RCC 7860 (cell line): ENCODE measurements around the gene RAPGEF6.
"Not testable (repeated sequence)": the region's sequence is repeated elsewhere in the genome, so short reads cannot be mapped to it uniquely, and the experiment has no call there.

Experiments
- DNase-seq: peaks from one replicate; pipeline ENCODE4 v3.0.0-alpha.2; 2015; ENCODE audit warnings: low spot score
- FAIRE-seq: peaks from 2 replicates; lab custom pipeline; 2012; peaks lifted over from hg19 to GRCh38; lab: Jason Lieb, UNC

Gene RAPGEF6

DNA sequence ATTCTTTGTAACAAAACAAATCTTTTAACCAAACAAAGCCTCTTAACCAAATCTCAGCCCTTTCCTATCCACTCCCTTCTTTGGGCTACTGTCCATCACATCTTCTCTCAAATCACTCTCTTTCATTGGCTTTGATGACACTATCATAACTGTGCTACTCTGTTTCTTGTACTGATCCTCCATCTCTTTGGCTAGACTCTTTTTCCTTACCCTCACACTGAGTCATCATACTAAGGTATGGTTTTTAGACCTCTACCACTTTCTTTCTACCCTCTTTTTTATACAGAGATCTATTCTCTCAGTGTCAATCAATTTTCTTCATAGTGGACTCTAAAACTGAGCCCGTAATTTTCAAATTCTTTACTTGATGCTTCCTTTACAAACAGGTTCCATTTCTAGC is 174.9 kb downstream of the RAPGEF6 start:
- FAIRE-seq (no peak), DNase-seq (no peak)

GRCh38 chr5:131459216-131459615 is 175.8 kb downstream of the RAPGEF6 start:
- DNase-seq (no peak), FAIRE-seq (no peak)

GRCh38 chr5:131457193-131457592 is 177.8 kb downstream of the RAPGEF6 start:
- no peak for FAIRE-seq
- DNase-seq = no peak

DNA sequence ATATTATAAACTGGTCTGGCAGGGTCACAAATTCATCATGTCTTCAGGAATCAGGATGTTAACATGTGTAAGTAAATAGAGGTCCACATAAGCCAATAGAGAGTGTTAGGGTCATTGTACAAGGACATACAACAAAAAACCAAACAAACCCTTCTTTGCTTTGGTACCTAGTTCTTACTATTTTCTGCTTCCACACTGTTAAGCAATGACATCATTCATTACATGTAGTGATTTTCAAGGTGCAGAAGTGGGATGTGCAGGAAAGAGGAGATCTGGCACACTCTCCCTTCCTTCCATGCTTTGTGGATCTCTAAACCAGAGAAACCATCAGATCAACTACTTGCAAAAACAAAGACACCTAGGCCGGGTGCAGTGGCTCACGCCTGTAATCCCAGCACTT is 184.1 kb downstream of the RAPGEF6 start:
- no peak for FAIRE-seq
- DNase-seq = no peak

GRCh38 chr5:131441184-131441583 is 193.8 kb downstream of the RAPGEF6 start:
- no peak for FAIRE-seq
- DNase-seq = no peak

DNA sequence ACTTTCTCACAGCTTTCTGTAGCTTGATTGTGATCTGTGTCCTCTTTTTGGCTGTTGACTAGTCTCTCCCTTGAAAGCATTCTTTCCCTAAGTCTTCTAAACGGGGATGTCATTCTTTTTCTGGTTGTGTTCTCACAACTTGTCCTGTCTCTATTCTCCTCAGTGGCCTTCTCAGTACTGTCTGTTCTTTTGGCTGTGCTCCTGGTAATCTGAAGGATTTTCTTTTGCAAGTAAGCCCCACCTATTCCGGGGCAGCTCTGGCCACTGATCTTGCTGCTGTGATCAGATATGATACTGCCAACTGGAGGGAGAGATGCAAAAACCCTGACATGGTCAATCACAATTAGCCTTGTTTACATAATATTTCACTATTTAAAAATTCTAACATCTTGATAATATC is 198.9 kb downstream of the RAPGEF6 start:
- FAIRE-seq (no peak), DNase-seq (no peak)

- FAIRE-seq (no peak), DNase-seq (no peak)
Measured at GRCh38 chr5:131433109-131433508, 201.9 kb downstream of the RAPGEF6 start.

GRCh38 chr5:131431794-131432193 is 203.2 kb downstream of the RAPGEF6 start:
- no peak for DNase-seq
- FAIRE-seq = no peak

- DNase-seq = no peak
- no peak for FAIRE-seq
Measured at GRCh38 chr5:131430794-131431193, 204.2 kb downstream of the RAPGEF6 start.

DNA sequence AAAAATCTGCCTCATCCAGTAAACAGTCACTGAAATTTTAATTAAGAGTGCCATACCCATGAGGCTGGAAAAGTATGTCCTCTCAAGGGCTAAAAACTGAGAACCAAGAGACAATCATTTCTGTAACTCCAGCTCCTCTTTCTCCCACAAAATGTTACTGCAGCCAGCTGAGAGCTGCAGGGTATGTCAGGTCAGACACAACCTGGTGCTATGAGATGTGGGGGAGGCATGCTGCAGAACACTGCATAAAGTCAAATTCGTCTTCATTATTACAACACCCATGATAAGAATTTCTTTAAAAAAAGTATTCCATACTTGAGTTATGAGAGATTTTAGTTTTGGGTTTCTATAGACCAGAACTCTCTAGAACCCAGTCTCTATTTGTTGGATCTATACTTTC is 209.0 kb downstream of the RAPGEF6 start:
- DNase-seq = no peak
- FAIRE-seq = no peak

DNA sequence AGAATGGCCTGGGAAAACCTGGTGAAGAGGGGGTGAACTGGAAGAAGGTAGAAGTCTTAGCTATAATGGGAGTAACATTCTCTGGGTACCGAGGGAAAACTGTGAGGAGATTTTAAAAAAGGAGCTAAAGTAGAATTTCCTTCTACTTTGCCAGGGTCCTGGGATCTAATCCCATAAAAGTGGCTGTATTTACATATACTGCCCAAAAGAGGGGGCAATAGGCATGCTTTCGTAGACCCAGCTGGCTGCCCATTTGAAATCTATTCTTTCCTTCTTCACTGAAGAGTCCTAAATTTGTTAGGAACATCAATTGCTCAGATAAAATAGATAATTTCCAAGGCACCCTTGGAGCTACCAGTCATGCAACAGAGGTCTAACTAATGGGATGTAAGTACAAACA is 212.0 kb downstream of the RAPGEF6 start:
- FAIRE-seq = no peak
- no peak for DNase-seq

DNA sequence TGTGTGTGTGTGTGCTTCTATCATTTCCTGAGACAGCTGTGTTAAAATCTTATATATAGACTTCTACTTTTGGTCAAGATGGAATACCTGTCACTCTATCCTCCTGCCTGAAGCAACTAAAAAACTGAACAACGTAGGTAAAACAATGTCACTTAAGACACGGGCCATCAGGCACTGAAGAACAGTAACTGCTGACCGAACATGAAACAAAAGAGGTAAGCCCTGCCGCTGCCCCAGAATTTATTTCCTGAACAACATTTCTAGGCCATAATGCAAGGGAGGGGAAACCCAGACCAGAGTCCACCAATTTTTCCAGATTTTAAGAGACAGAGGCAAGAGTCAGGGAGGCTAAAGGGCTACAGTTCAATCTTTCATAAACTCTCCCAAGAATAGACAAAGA is 215.2 kb downstream of the RAPGEF6 start:
- no peak for FAIRE-seq
- DNase-seq = no peak

- FAIRE-seq (peak; percentile 90), DNase-seq (no peak)
Measured at GRCh38 chr5:131418846-131419245, 216.2 kb downstream of the RAPGEF6 start.

DNA sequence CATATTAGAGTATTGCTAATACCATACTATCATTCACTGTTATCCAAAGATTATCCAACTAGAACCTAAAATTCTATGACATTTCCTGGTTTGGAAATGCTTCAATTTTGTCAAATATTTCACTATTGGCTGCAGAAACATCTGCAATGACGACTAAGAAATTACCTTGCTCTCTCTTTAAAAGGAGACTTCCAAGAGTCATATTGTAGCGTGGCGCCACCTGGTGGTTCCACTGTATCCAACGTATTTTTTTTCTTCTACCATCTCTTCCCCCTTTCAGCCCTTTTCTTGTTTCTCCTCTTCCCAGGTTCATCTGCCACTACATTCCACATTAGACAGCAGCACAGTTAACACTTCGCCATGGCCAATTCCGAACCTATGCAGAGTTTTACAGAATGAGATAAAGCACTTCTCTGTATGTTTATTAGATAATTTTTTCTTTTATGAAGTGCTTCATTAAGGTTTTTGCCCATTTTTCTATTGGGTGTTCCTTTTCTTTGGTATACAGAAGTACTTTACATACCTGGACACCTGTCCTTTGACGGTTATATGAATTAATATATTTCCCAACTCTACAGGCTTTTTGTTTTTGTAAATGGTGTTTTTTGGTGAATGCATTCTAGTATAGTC is 217.7 kb downstream of the RAPGEF6 start:
- DNase-seq = peak; percentile 55

DNA sequence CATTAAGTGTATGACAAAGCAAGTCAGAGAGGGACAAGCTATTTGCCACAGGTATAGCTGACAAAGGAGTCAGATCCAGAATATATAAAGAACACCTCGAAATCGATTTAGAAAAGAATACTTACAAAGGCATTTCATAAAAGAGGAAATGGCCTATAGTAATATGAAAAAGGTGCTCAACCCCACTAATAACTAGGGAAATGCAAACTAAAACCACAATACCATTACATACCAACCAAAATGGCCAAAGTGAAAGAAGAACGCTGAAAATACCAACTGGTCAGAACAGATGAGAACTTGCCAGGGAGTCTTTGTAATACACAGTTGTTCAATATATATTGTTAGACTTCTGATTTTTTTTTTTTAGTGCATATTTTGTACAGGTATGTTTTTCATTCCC is 218.3 kb downstream of the RAPGEF6 start:
- no peak for FAIRE-seq
- DNase-seq = no peak

More for the DNA sequence above, 217.7 kb downstream of the RAPGEF6 start:
- peak; percentile 74 for FAIRE-seq

DNA sequence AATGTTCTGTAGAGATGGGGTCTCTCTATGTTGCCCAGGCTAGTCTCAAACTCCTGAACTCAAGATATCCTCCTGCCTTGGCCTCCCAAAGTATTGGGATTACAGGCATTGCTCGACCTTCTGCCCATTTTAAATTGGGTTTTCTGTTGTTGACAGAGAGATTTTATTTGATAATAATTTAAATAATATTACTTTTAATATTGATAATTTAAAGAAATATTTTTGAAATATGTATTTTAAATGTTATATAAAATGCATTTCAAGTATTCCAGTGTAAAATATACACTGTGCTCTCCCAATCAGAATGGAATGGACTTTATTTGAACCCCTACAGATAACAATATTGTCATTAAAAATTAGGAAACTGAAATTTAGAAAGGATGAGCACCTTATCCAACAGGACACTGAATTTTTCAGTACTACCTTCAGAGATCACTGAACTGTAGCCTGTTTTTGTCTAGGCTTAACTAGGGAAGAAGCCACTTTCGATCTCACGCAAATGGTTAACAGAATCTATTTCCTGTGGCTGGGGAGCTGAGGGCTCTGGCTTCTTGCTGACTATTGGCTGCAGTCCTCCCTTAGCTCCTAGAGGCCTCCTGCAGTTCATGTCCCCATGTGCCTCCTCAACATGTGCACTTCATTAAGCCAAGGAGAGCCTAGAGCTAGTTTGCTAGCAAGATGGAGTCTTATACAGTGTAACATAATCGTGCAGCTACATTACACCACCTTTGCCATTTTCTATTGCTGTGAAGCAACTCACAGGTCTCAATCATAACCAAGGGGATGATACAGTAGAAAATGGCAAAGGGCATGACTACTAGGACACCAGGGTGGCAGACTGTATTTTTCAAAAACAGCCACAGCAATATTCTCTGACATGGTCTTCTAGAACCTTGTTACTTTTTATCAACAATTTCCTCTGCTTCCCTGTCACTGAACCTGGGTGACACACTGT is 221.1 kb downstream of the RAPGEF6 start:
- DNase-seq (no peak), FAIRE-seq (no peak)

GRCh38 chr5:131406975-131407638 is 227.9 kb downstream of the RAPGEF6 start:
- FAIRE-seq (no peak), DNase-seq (no peak)

DNA sequence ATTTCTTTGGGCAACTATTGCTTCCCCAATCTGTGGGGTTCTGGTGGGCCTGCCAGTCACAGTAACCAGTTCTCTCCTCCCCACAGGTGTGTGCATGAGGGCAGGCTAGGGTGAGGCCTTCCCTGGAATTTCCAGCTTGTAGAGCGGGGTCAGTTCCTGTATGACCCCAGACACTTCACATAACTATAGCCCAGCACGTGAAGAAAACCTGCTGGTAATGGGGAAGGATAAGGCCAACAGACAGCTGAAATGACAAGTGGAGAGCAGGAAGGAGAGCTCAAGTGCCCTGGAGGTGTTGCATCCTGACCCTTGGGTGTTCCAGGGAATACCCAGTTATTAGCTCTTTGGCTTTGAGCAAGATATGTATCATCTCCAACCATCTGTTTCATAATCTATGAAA is 229.0 kb downstream of the RAPGEF6 start:
- FAIRE-seq (no peak), DNase-seq (no peak)

GRCh38 chr5:131405674-131406073 is 229.4 kb downstream of the RAPGEF6 start:
- no peak for DNase-seq

GRCh38 chr5:131400585-131400984 is 234.4 kb downstream of the RAPGEF6 start:
- DNase-seq = no peak
- no peak for FAIRE-seq

More at GRCh38 chr5:131405674-131406073, 229.4 kb downstream of the RAPGEF6 start:
- no peak for FAIRE-seq

DNA sequence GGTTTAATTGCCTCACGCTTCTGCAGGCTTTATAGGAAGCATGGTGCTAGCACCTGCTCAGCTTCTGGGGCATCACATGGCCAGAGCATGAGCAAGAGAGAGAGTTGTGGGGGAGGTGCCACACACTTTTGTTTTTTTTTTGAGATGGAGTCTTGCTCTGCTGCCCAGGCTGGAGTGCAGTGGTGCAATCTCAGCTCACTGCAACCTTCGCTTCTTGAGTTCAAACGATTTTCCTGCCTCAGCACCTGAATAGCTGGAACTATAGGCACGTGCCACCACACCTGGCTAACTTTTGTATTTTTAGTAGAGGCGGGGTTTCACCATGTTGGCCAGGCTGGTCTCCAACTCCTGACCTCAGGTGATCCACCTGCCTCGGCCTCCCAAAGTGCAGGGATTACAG is 236.0 kb downstream of the RAPGEF6 start:
- FAIRE-seq, DNase-seq: not testable (repeated sequence)
